ENCODE data around the gene SLC27A2.

- TF ChIP-seq CTCF (IDR thresholded peaks at IDR 0.05 in 4 of 5, conservative IDR thresholded peaks at IDR 0.05 in 1 of 5) = no peak
- TF ChIP-seq POLR2A (IDR thresholded peaks at IDR 0.05) = no peak
Measured at GRCh38 chr15:50235794-50236193, 53.8 kb downstream of the SLC27A2 start.
